Peyer's patch (tissue), 4 donors: Measurements from ENCODE around the gene LSM8. TPM values are rescaled to one million over a fixed set of nuclear protein-coding genes. Genes with fewer than 3 reads are reported as not detected.
A peak's percentile ranks its signal among the peaks of the same experiment; 100 is the strongest.

Experiments
- DNase-seq, 3 donors: peaks; one replicate each; pipeline ENCODE4 v3.0.0-alpha.2; 2017 to 2019
- H3K27ac ChIP-seq, 4 donors: fragments of 200-600 bp; sonication (generic); one replicate each; pipeline ENCODE4 v1.5.1; 2016 to 2019
- H3K27me3 ChIP-seq, 2 donors: fragments of 200-600 bp; sonication (generic); one replicate each; pipeline ENCODE4 v1.5.1; 2019
- H3K36me3 ChIP-seq, 3 donors: fragments of 200-600 bp; sonication (generic); one replicate each; pipeline ENCODE4 v1.5.1; 2016 to 2019
- H3K4me1 ChIP-seq, 4 donors: fragments of 200-600 bp; sonication (generic); one replicate each; pipeline ENCODE4 v1.5.1; 2016 to 2019
- H3K4me3 ChIP-seq, 4 donors: fragments of 200-600 bp; sonication (generic); 1 replicate in 3 of 4; 2 replicates in 1 of 4; pipeline ENCODE4 v1.5.1; 2016 to 2019; ENCODE audit warnings: mild to moderate bottlenecking in 1 of 4
- H3K9me3 ChIP-seq, 4 donors: fragments of 200-600 bp; sonication (generic); one replicate each; pipeline ENCODE4 v1.5.1; 2016 to 2019; ENCODE audit warnings: mild to moderate bottlenecking in 1 of 4
- POLR2A ChIP-seq, 2 donors: fragments of 450-650 bp; IDR thresholded peaks; one replicate each; pipeline ENCODE4 v1.5.1; 2017; ENCODE audit warnings: antibody characterized with exemption in 2 of 2, mild to moderate bottlenecking in 2 of 2, moderate library complexity in 2 of 2
- total RNA-seq, 4 donors: library from RNA; depleted of rRNA; stranded (reverse); fragments of >200 nt; gene quantifications; one replicate each; pipeline ENCODE4 v1.1.0, GENCODE V29; 2016
- TF ChIP-seq, protein P1 (sequence below), 6 experiments: fragments of 450-650 bp in 4 of 6; fragments of 200-600 bp in 2 of 6; sonication (generic) in 1 of 6; IDR thresholded peaks; one replicate each; pipeline ENCODE4 v1.5.1; 2017 to 2019; ENCODE audit warnings: antibody characterized with exemption in 6 of 6, mild to moderate bottlenecking in 3 of 6, moderate library complexity in 1 of 6

LSM8 gene
- total RNA-seq, 4 donors from 2014 or later = 22.9 to 38.0 (median 29.4) TPM

DNA sequence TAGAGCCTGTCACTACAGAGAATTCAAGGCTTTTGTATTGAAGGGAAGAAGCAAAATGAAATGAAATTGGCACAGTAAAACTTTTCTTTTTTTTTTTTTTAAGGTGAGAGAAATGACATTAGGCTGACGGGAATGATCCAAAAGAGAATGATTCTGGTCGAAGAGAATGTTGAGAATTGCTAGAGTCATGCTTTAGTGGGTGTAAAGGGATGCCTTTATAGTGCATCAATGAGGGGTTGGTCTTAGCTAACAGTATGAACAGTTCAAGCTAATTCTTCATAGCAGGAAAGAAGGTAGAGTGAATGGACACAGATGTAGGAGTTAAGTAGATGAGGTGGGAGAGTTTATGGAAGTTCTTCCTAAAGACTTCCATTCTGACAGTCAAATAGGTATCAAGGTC, 32.3 kb upstream of the LSM8 start:
- Histone ChIP-seq H3K4me1 (no peaks in the 10 kb centered on the region), H3K9me3 (no peaks in the 10 kb centered on the region), H3K27me3 (no peaks in the 10 kb centered on the region), H3K36me3 (no peaks in the 10 kb centered on the region), H3K27ac (no peak overlapping the region), H3K4me3 (no peak overlapping the region)
- no peak for DNase-seq
- no peak for TF ChIP-seq POLR2A (IDR thresholded peaks at IDR 0.05)
- TF ChIP-seq, protein P1, sequence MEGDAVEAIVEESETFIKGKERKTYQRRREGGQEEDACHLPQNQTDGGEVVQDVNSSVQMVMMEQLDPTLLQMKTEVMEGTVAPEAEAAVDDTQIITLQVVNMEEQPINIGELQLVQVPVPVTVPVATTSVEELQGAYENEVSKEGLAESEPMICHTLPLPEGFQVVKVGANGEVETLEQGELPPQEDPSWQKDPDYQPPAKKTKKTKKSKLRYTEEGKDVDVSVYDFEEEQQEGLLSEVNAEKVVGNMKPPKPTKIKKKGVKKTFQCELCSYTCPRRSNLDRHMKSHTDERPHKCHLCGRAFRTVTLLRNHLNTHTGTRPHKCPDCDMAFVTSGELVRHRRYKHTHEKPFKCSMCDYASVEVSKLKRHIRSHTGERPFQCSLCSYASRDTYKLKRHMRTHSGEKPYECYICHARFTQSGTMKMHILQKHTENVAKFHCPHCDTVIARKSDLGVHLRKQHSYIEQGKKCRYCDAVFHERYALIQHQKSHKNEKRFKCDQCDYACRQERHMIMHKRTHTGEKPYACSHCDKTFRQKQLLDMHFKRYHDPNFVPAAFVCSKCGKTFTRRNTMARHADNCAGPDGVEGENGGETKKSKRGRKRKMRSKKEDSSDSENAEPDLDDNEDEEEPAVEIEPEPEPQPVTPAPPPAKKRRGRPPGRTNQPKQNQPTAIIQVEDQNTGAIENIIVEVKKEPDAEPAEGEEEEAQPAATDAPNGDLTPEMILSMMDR (IDR thresholded peaks at IDR 0.05) = no peak

DNA sequence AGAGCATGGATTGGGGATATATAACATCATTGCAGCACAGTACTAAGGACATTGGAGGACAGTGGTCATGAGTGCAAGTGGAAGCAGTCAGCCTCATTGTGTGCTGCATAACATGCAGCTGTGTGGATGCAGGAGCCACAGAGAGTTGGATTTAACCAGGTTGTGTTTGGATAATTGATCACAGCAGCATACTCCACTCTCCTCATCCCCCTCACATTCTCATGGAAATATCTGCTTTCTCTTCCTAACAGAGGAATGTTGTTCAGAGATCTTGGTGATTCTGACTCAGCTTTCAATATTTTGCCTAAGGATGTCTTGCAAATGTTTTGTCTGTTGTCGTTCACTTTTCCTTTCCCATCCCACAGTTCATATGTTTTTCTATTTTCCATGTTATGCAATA, 31.8 kb upstream of the LSM8 start:
- Histone ChIP-seq H3K4me1 (no peaks in the 10 kb centered on the region), H3K4me3 (no peak overlapping the region), H3K27me3 (no peaks in the 10 kb centered on the region), H3K36me3 (no peaks in the 10 kb centered on the region), H3K9me3 (no peaks in the 10 kb centered on the region), H3K27ac (no peak overlapping the region)
- TF ChIP-seq, protein P1 (IDR thresholded peaks at IDR 0.05) = no peak
- no peak for TF ChIP-seq POLR2A (IDR thresholded peaks at IDR 0.05)
- DNase-seq = no peak

DNA sequence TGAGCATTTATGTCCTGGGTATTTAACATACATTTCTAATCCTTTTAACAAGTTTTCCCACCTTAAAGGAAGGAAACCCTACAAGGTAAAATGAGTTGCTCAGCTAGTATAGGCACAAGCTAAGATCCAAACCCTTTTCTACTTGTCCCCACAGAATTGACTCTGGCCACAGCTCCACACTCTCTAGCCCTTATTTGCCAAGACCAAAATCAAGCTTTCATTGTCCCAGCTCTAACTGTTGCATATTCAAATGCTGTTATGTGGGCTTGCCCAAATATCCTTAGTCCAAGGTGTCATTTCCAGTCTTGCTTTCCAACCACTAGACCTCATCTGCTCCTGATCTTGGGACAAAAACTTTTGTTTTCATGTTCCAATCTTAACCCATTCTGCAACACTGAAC, 31.3 kb upstream of the LSM8 start:
- Histone ChIP-seq H3K27ac (no peak overlapping the region), H3K4me1 (no peaks in the 10 kb centered on the region), H3K27me3 (no peaks in the 10 kb centered on the region), H3K9me3 (no peaks in the 10 kb centered on the region), H3K4me3 (no peak overlapping the region), H3K36me3 (no peaks in the 10 kb centered on the region)
- DNase-seq = no peak
- TF ChIP-seq, protein P1 (IDR thresholded peaks at IDR 0.05) = no peak
- TF ChIP-seq POLR2A (IDR thresholded peaks at IDR 0.05) = no peak

DNA sequence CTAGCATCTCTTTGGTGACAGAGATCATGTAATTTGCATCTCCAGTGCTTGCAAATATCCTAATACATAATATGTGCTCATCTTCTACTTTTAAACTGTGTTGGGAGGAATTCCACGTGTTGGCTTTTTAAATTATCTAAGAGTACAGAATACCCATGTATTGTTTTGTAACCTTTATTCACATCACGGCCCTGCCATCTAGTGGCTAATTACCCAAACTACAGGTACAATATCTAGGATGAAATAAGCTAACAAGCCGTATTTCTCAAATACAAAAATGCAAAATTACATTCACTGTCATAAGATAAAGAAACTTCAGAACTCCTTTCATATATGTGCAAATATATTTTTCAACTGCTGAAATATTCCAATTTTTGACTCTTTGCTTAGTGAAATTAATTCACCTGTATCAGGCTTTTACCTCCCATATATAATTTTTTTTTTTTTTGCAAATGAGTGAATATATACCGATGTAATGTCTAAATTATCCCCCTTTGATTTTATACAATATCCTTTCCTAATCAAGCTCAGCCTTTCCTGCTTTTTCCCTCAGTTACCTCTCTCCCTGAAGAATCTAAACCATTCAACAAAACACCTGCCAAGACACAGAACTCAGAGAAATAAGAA, 30.3 kb upstream of the LSM8 start:
- TF ChIP-seq POLR2A (IDR thresholded peaks at IDR 0.05) = no peak
- TF ChIP-seq, protein P1 (IDR thresholded peaks at IDR 0.05) = peak in 5 of 6 experiments; percentile 52 to 81 (median 66)
- Histone ChIP-seq H3K4me1 (no peaks in the 10 kb centered on the region), H3K27me3 (no peaks in the 10 kb centered on the region), H3K36me3 (no peaks in the 10 kb centered on the region), H3K9me3 (no peaks in the 10 kb centered on the region), H3K27ac (no peak overlapping the region), H3K4me3 (no peak overlapping the region)
- peak in 1 of 3 donors; percentile 55 for DNase-seq

DNA sequence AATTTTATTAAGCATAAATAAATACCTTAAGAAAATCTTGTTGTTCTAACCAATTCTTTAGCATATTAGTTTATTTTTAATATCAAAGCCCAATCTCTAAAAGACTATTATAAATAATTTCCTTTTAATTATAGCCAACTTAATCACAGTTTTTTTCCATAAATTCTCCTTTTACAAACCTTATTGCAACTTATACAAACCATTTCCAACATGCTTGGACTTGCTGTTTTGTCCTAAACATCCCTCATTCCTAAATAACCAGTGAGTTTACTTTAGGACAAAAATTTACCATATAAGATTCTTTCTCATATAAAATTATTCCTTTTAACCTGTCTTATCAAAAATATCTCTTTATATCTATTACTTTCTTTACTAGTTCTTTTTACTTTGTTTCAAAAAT, 25.2 kb upstream of the LSM8 start:
- H3K4me1 ChIP-seq = no peaks in the 10 kb centered on the region
- no peaks in the 10 kb centered on the region for H3K36me3 ChIP-seq
- no peak overlapping the region for H3K4me3 ChIP-seq

More for the DNA sequence above, 25.2 kb upstream of the LSM8 start:
- no peaks in the 10 kb centered on the region for H3K9me3 ChIP-seq
- no peaks in the 10 kb centered on the region for H3K27me3 ChIP-seq
- TF ChIP-seq POLR2A (IDR thresholded peaks at IDR 0.05) = no peak
- TF ChIP-seq, protein P1 (IDR thresholded peaks at IDR 0.05) = no peak
- no peak overlapping the region for H3K27ac ChIP-seq
- no peak for DNase-seq
